HG03064 (cell line): ENCODE results near the gene NEDD4L.

ENCODE experiments used
- ATAC-seq: cut with Tn5 transposase; IDR thresholded peaks from one replicate; pipeline ENCODE4 v1.9.1; 2021; ENCODE audit warnings: low read depth; ENCODE audit not compliant: unreplicated experiment

Gene NEDD4L

DNA sequence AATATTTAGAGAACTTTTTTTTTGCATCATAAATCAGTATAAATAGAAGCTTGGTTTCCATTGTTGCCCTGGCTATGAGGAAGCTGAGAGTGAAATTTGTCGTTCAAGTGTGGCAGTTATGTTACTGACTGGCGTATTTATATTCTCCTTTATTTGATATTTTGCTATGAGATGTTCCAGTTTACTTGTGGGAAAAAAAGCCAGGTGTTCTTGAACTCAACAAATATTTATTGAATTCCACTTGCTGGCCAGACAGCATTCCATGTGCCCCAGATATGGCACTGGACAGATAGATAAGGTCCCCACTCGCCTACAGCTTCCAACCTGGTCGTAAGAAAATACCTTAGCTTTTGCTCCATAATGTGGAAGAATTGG lies 44.7 kb downstream of the NEDD4L start:
- ATAC-seq: no peak

DNA sequence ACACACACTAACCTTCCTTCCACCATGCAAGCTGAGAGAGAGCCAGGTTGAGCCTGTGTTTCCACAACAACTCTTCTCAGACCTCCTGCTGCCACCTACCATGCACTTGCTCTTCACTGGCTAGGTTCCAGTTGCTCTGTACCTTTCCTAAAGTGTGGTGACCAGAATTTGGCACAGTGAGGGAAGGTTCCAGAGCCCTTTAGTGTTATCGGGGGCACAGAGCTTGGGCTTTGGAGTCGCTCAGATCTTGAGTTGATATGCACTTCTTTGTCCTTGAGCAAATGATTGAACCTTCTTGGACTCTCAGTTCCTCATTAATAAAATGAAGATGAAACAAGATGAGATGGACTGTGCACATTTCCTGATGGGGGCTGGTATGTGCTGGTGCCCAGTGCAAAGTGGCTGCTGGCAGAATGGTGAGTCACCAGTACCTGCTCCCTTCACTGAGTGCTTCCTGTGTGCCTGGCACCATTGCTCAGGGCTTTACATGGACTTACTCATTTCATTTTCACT lies 47.1 kb downstream of the NEDD4L start:
- ATAC-seq: peak; percentile 85

- ATAC-seq: no peak
Measured at GRCh38 chr18:58093311-58093803, 49.3 kb downstream of the NEDD4L start.

DNA sequence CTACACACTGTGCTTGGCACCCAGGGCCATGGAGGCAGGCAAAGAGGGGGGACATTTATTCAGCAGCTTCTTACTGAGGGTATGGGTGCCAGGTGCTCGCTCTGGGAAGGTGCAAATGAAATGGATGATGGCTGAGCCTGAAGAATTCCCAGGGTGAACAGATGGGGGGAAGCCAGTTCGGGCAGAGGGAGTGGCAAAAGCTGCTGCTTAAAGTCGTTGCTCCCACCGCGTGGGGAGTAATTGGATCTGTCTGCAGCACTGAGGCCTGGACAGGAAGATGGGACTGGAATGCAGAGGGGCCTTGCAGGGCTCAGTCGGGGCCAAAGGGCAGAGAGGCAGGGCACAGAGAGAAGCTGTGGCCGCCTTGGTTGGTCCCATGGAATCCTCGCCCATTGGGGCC lies 51.2 kb downstream of the NEDD4L start:
- ATAC-seq: no peak

- ATAC-seq: no peak
Measured at GRCh38 chr18:58095655-58096054, 51.6 kb downstream of the NEDD4L start.

- no peak for ATAC-seq
Measured at GRCh38 chr18:58096658-58097057, 52.6 kb downstream of the NEDD4L start.

DNA sequence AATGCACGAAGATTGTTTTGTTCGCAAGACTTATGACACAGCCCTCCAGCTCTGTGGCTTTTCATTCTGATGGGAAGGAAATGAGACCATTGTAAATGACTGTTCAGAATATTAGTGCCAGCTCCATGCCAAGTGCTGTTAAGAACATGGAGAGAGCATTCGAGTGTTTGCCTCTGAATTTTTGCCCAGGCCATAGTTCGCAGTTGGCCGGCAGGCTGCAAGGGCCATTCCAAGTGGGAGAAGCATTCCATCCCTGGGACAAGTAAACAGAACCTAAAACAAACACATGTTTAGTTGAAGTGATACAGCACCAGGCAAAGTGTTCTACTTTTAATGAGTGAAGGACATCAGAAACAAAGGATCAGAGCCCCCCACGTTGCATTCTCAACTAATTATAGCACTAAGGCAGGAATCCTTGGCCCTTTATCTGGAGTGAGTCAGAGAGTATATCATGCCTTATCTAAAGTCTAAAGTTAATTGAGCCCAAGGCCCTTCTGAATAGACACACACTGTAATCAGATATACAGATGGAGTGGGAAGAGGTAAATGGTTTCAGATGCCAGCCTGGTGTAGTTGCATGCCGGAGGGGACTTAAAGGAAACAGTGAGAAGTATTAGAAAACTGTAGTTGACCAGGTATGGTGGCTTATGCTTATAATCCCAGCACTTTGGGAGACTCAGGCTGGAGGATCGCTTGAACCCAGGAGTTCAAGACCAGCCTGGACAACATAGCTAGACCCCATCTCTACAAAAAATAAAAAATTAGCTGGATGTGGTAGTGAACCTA lies 53.3 kb downstream of the NEDD4L start:
- no peak for ATAC-seq

GRCh38 chr18:58097907-58098166 lies 53.8 kb downstream of the NEDD4L start:
- ATAC-seq: no peak

GRCh38 chr18:58098706-58099105 lies 54.7 kb downstream of the NEDD4L start:
- ATAC-seq: no peak

- no peak for ATAC-seq
Measured at GRCh38 chr18:58100154-58100553, 56.1 kb downstream of the NEDD4L start.

GRCh38 chr18:58101291-58101794 lies 57.3 kb downstream of the NEDD4L start:
- no peak for ATAC-seq

DNA sequence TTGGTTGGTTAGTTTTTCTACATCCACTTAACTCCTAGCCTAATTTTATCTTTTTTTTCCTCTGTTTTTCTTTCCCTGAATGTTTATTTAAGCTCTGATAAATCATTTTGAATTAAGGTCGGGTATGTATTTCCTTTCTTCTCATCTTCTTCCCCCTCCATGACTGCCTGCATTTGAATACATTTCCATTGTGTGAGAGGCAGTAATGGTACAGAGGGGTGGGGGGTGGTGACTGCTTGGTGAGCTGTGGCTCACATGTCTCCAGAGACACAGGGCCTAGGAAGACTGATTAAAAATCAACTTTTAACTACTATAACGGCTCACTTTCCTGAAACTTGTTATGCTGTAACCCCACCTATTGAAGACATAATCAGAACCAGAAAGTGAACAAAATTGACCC lies 58.0 kb downstream of the NEDD4L start:
- no peak for ATAC-seq

DNA sequence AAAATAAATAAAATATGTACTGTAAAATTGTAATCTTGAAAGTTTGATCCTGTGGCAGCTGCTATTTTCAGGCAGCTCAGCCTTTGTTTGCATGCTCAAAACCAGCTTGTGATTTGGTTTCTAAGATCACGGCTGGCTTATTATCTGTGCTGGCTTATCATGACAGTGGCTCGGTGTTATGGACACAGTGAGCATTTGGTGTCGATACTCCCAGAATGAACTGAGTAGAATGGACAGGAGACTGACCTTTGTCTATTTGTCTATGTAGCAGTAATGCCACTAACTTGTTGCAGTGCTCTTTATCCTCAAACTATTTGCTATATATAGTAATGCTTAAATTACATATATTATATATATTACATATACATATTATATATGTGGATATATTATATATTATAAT lies 58.8 kb downstream of the NEDD4L start:
- ATAC-seq: no peak

- ATAC-seq: no peak
Measured at GRCh38 chr18:58103339-58103985, 59.4 kb downstream of the NEDD4L start.

- no peak for ATAC-seq
Measured at GRCh38 chr18:58104096-58104495, 60.1 kb downstream of the NEDD4L start.

- no peak for ATAC-seq
Measured at GRCh38 chr18:58105206-58105887, 61.3 kb downstream of the NEDD4L start.

GRCh38 chr18:58105888-58106260 lies 61.8 kb downstream of the NEDD4L start:
- ATAC-seq: no peak

GRCh38 chr18:58106289-58107070 lies 62.5 kb downstream of the NEDD4L start:
- no peak for ATAC-seq

- no peak for ATAC-seq
Measured at GRCh38 chr18:58109256-58109655, 65.2 kb downstream of the NEDD4L start.

GRCh38 chr18:58110398-58110797 lies 66.4 kb downstream of the NEDD4L start:
- no peak for ATAC-seq

- ATAC-seq: no peak
Measured at GRCh38 chr18:58112174-58112573, 68.1 kb downstream of the NEDD4L start.
